CD8-positive, alpha-beta memory T cell (primary cell): ENCODE measurements around the gene TLX1. TPM values are rescaled to one million over a fixed set of nuclear protein-coding genes. Genes with fewer than 3 reads are reported as not detected.
A peak's percentile ranks its signal among the peaks of the same experiment; 100 is the strongest.

ENCODE experiments used
- CTCF ChIA-PET: fragments of 350-600 bp; sonication (Branson Sonifier 250); formaldehyde crosslinking; loops from one replicate; lab custom pipeline; 2021; ENCODE audit warnings: antibody characterized with exemption; lab: Charles Lee
- POLR2A ChIA-PET: fragments of 350-600 bp; sonication (Branson Sonifier 250); formaldehyde crosslinking; loops from one replicate; lab custom pipeline; 2021; ENCODE audit warnings: antibody characterized with exemption; lab: Charles Lee
- DNase-seq, 5 donors: peaks; one replicate each; pipeline versions ENCODE4 v3.0.0 to v3.0.0-alpha.2; 2020 to 2022; ENCODE audit warnings: mixed read lengths in 1 of 5
- H3K27ac ChIP-seq: one replicate; pipeline ENCODE4 v1.7.0; 2013; ENCODE audit warnings: low read depth, mild to moderate bottlenecking, low read length, moderate library complexity
- H3K27me3 ChIP-seq: 2 replicates; pipeline ENCODE4 v1.7.0; 2013; ENCODE audit warnings: low read length, mild to moderate bottlenecking; ENCODE audit not compliant: insufficient read depth, poor library complexity, severe bottlenecking
- H3K36me3 ChIP-seq: 2 replicates; pipeline ENCODE4 v1.7.0; 2013; ENCODE audit warnings: mild to moderate bottlenecking, low read length, moderate library complexity; ENCODE audit not compliant: insufficient read depth
- H3K4me1 ChIP-seq: 2 replicates; pipeline ENCODE4 v1.7.0; 2013; ENCODE audit warnings: mild to moderate bottlenecking, low read length, moderate library complexity; ENCODE audit not compliant: insufficient read depth
- H3K4me3 ChIP-seq: 2 replicates; pipeline ENCODE4 v1.7.0; 2013; ENCODE audit warnings: mild to moderate bottlenecking, low read length
- H3K9me3 ChIP-seq: 2 replicates; pipeline ENCODE4 v1.7.0; 2013; ENCODE audit warnings: mild to moderate bottlenecking, low read length
- H3K27ac Mint-ChIP-seq, 8 donors: one replicate each; pipeline ENCODE4 v1.8.0; 2020 to 2021; ENCODE audit warnings: mixed read lengths in 8 of 8, mild to moderate bottlenecking in 6 of 8, inconsistent platforms in 3 of 8, moderate library complexity in 3 of 8
- H3K27me3 Mint-ChIP-seq, 2 donors: one replicate each; pipeline ENCODE4 v1.8.0; 2020 to 2021; ENCODE audit warnings: mixed read lengths in 2 of 2, mild to moderate bottlenecking in 1 of 2, moderate library complexity in 1 of 2
- H3K36me3 Mint-ChIP-seq, 3 donors: one replicate each; pipeline ENCODE4 v1.8.0; 2020 to 2021; ENCODE audit warnings: mixed read lengths in 3 of 3, inconsistent platforms in 1 of 3, mild to moderate bottlenecking in 1 of 3
- H3K4me1 Mint-ChIP-seq, 3 donors: one replicate each; pipeline ENCODE4 v1.8.0; 2020 to 2021; ENCODE audit warnings: mixed read lengths in 3 of 3, inconsistent platforms in 1 of 3, mild to moderate bottlenecking in 1 of 3
- H3K4me3 Mint-ChIP-seq, 7 donors: one replicate each; pipeline ENCODE4 v1.8.0; 2020 to 2021; ENCODE audit warnings: mixed read lengths in 7 of 7, mild to moderate bottlenecking in 6 of 7, moderate library complexity in 4 of 7, inconsistent platforms in 2 of 7
- H3K9me3 Mint-ChIP-seq, 5 donors: one replicate each; pipeline ENCODE4 v1.8.0; 2020 to 2022; ENCODE audit warnings: mixed read lengths in 5 of 5, mild to moderate bottlenecking in 3 of 5, moderate library complexity in 2 of 5, inconsistent platforms in 1 of 5
- polyA plus RNA-seq: library from polyadenylated mRNA; unstranded; fragments of 300-500 nt; fragmentation: Illumina TruSeq; gene quantifications from one replicate; pipeline ENCODE4 v1.2.3, GENCODE V29; 2021
- total RNA-seq, 2 experiments: library from RNA; stranded (reverse); gene quantifications; one replicate each; pipeline ENCODE4 v1.2.3, GENCODE V29; 2021

The TLX1 gene
- total and polyA plus RNA-seq, 3 experiments from 2014 or later: not detected

DNA sequence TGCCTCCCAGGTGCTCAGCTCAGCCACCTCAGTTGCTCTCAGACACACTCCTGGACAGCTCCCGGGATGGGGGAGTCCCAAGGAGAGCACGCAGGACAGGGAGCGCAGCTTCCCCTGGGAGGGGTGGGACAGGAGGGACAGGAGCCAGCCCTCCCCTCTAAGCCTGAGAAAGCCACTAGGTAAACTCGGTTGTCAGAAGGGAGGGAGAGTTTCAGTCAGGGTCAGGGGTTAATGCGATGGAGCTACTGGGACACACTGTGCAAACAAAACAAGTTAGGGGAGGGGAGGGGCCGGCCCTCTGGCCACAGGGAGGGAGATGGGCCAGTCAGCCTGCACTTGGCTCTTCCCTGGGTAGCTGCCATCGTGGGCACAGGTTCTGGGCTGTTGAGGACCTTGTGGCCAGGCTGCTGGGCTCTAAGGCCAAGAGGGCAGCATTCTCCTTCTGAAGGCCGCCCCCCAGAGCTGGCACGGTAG is 38.2 kb upstream of the TLX1 start:
- DNase-seq: no peak
- POLR2A ChIA-PET: no interaction called here
- H3K4me3 ChIP-seq: no peak overlapping the region
- Mint-ChIP-seq H3K4me1 (no peaks in the 10 kb centered on the region), H3K27me3 (peaks cover 46 to 75% of the 10 kb centered on the region in 2 donors), H3K4me3 (no peak overlapping the region), H3K36me3 (no peaks in the 10 kb centered on the region), H3K9me3 (no peaks in the 10 kb centered on the region), H3K27ac (no peak overlapping the region)
- peaks cover 3% of the 10 kb centered on the region for H3K27me3 ChIP-seq
- H3K27ac ChIP-seq: no peak overlapping the region
- H3K4me1 ChIP-seq: no peaks in the 10 kb centered on the region
- CTCF ChIA-PET: interaction anchor here (0.9 to 13.4 kb wide), 3 partner anchors 9 to 93 kb away, joined by 3 to 287 read pairs (median 11); partner anchors contain the start of gene LZTS2
- H3K9me3 ChIP-seq: no peaks in the 10 kb centered on the region
- H3K36me3 ChIP-seq: no peaks in the 10 kb centered on the region

DNA sequence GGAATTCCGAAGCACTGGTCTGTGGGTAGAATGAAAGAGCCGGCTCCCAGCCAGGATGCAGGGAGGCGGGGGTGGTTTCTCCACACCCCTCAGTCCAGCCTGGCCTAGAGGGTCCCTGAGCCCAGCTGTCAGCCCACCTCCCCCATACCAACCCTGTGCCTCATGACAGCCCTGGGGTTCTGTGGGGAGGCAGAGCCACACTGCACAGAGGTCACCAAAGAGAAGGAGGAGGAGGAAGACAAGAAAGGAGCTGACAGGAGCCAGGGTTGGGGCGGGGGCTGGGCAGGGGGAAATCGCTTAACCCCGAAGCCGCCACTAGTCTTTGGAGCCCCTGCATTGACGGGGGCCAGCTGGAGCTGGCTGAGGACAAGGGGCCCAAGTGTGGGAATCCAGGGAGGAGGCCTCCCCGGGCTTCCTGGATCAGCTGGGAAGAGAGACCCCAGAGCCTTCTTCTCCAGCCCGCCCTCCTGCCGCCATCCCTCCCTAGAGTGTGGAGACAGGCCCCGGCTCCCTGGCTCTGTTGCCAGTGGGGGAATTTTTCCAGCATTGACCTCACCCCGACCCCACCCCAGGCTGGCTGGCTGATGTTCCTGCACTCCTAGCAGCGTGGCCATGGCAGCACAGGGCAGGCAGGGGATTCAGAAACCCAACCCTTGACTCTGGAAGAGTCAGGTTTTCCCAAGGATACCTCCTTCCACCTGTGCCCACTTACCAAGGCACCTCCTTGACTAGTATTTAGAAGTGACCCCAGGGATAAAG is 36.8 kb upstream of the TLX1 start:
- Histone ChIP-seq H3K4me1 (no peaks in the 10 kb centered on the region), H3K27me3 (no peaks in the 10 kb centered on the region), H3K4me3 (no peak overlapping the region), H3K36me3 (no peaks in the 10 kb centered on the region), H3K9me3 (no peaks in the 10 kb centered on the region), H3K27ac (no peak overlapping the region)
- POLR2A ChIA-PET: no interaction called here
- Mint-ChIP-seq H3K27me3 (peaks cover 40 to 70% of the 10 kb centered on the region in 2 donors), H3K36me3 (no peaks in the 10 kb centered on the region), H3K4me3 (no peak overlapping the region), H3K4me1 (no peaks in the 10 kb centered on the region), H3K9me3 (no peaks in the 10 kb centered on the region), H3K27ac (peak overlapping the region in 1 of 8 donors; percentile 4)
- DNase-seq: no peak
- CTCF ChIA-PET: interaction anchor here (1.2 to 13.4 kb wide), 6 partner anchors 10 to 49 kb away, joined by 3 to 287 read pairs (median 10); no protein-coding TSS in a partner anchor

DNA sequence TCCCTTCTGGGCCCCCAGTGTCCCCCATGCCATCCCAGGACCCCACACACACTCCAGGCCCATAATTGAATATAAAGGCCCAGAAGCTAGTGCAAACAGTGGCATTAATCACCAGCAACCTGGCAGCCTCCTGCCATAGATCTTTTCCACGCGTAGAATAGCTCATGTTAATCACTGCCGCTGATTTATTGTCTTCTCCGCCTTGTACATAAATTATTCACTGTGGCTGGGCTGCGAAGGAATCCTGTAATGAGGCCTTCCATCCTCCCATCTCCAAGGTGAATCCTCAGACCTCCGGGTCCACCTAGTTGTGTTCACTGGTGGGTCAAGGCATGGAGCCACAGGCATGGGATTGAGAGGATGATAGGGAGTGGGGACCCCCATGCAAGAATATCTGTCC is 36.1 kb upstream of the TLX1 start:
- Mint-ChIP-seq H3K4me1 (no peaks in the 10 kb centered on the region), H3K9me3 (no peaks in the 10 kb centered on the region), H3K4me3 (peak overlapping the region in 1 of 7 donors; percentile 27), H3K36me3 (no peaks in the 10 kb centered on the region), H3K27ac (peak overlapping the region in 1 of 8 donors; percentile 4), H3K27me3 (peaks cover 40 to 75% of the 10 kb centered on the region in 2 donors)
- Histone ChIP-seq H3K4me1 (no peaks in the 10 kb centered on the region), H3K9me3 (no peaks in the 10 kb centered on the region), H3K36me3 (no peaks in the 10 kb centered on the region), H3K27ac (no peak overlapping the region), H3K4me3 (no peak overlapping the region), H3K27me3 (no peaks in the 10 kb centered on the region)
- POLR2A ChIA-PET: interaction anchor here (1.8 kb wide), 1 partner anchor 46 kb away, joined by 10 read pairs; no protein-coding TSS in a partner anchor
- CTCF ChIA-PET: interaction anchor here (1.0 to 13.4 kb wide), 11 partner anchors 10 to 67 kb away, joined by 3 to 287 read pairs (median 5); no protein-coding TSS in a partner anchor
- no peak for DNase-seq

DNA sequence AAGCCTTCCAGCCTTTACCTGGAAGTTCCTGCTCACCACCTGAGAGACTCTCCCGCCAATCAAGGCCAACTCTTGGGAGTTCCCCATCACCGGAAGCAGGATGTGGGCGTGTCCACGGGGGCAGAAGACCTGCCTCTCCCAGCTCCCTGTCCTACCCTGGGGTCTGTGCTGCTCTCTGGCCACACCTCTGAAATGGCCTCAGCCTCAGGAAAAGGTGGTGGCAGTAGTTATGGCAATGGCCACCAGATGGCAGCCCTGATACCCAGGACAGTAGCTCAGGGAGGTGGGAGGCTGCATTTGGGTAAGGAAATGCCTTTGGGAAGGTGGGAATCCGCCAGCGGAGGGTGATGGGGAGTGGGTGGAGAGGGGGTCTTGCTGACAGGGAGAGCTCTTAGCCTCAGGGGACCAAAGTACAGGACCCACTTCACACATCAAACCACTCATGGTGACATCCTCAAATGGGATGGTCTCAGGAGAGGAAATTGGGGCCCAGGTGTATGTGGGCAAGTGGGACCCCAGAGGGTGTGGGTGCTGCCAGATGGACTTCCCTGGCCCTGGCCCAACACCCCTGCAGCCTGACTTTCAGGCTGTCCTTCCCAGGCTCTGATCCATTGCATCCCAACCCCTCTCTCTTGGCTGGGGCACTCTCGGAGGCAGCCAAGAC is 35.4 kb upstream of the TLX1 start:
- Histone ChIP-seq H3K9me3 (no peaks in the 10 kb centered on the region), H3K27ac (no peak overlapping the region), H3K4me1 (no peaks in the 10 kb centered on the region), H3K36me3 (no peaks in the 10 kb centered on the region), H3K27me3 (no peaks in the 10 kb centered on the region), H3K4me3 (no peak overlapping the region)
- H3K27me3 Mint-ChIP-seq: peaks cover 38 to 75% of the 10 kb centered on the region in 2 donors
- ChIA-PET CTCF (interaction anchor here (0.6 to 13.4 kb wide), 15 partner anchors 11 to 66 kb away, joined by 3 to 287 read pairs (median 4); no protein-coding TSS in a partner anchor), POLR2A (interaction anchor here (1.8 kb wide), 1 partner anchor 46 kb away, joined by 10 read pairs; no protein-coding TSS in a partner anchor)
- no peak overlapping the region for H3K27ac Mint-ChIP-seq
- DNase-seq: peak; percentile 46 to 69 (median 52)
- H3K4me1 Mint-ChIP-seq: no peaks in the 10 kb centered on the region
- H3K4me3 Mint-ChIP-seq: no peak overlapping the region
- H3K36me3 Mint-ChIP-seq: no peaks in the 10 kb centered on the region
- H3K9me3 Mint-ChIP-seq: no peaks in the 10 kb centered on the region

GRCh38 chr10:101096378-101096777 is 34.7 kb upstream of the TLX1 start:
- Mint-ChIP-seq H3K4me3 (no peak overlapping the region), H3K9me3 (no peaks in the 10 kb centered on the region), H3K4me1 (no peaks in the 10 kb centered on the region), H3K27ac (no peak overlapping the region), H3K36me3 (no peaks in the 10 kb centered on the region), H3K27me3 (peaks cover 39 to 71% of the 10 kb centered on the region in 2 donors)
- Histone ChIP-seq H3K4me1 (no peaks in the 10 kb centered on the region), H3K9me3 (no peaks in the 10 kb centered on the region), H3K27ac (no peak overlapping the region), H3K36me3 (no peaks in the 10 kb centered on the region), H3K27me3 (no peaks in the 10 kb centered on the region), H3K4me3 (no peak overlapping the region)
- ChIA-PET CTCF (interaction anchor here (0.6 to 13.4 kb wide), 11 partner anchors 10 to 56 kb away, joined by 3 to 287 read pairs (median 5); no protein-coding TSS in a partner anchor), POLR2A (interaction anchor here (1.8 kb wide), 1 partner anchor 45 kb away, joined by 10 read pairs; no protein-coding TSS in a partner anchor)
- no peak for DNase-seq

- no peaks in the 10 kb centered on the region for H3K4me1 ChIP-seq
- H3K27ac Mint-ChIP-seq: no peak overlapping the region
- H3K27ac ChIP-seq: no peak overlapping the region
- H3K4me3 Mint-ChIP-seq: no peak overlapping the region
- H3K9me3 ChIP-seq: no peaks in the 10 kb centered on the region
- no peaks in the 10 kb centered on the region for H3K36me3 Mint-ChIP-seq
- no peaks in the 10 kb centered on the region for H3K36me3 ChIP-seq
- no peaks in the 10 kb centered on the region for H3K9me3 Mint-ChIP-seq
- no peak overlapping the region for H3K4me3 ChIP-seq
- H3K27me3 Mint-ChIP-seq: peaks cover 33 to 67% of the 10 kb centered on the region in 2 donors
- POLR2A ChIA-PET: no interaction called here
- H3K27me3 ChIP-seq: peaks cover 3% of the 10 kb centered on the region
- CTCF ChIA-PET: interaction anchor here (1.2 to 13.4 kb wide), 4 partner anchors 9 to 46 kb away, joined by 3 to 287 read pairs (median 12); no protein-coding TSS in a partner anchor
- DNase-seq: no peak
- H3K4me1 Mint-ChIP-seq: no peaks in the 10 kb centered on the region
Observed at GRCh38 chr10:101097881-101098280, 33.2 kb upstream of the TLX1 start.

- ChIA-PET POLR2A (no interaction called here), CTCF (interaction anchor here (1.7 to 13.4 kb wide), 2 partner anchors 32 to 43 kb away, joined by 3 to 287 read pairs; no protein-coding TSS in a partner anchor)
- Histone ChIP-seq H3K4me1 (no peaks in the 10 kb centered on the region), H3K4me3 (no peak overlapping the region), H3K27me3 (peaks cover 3% of the 10 kb centered on the region), H3K27ac (no peak overlapping the region), H3K36me3 (no peaks in the 10 kb centered on the region), H3K9me3 (no peaks in the 10 kb centered on the region)
- no peak for DNase-seq
- H3K27me3 Mint-ChIP-seq: peaks cover 27 to 63% of the 10 kb centered on the region in 2 donors
- H3K4me3 Mint-ChIP-seq: no peak overlapping the region
- H3K4me1 Mint-ChIP-seq: no peaks in the 10 kb centered on the region
- H3K36me3 Mint-ChIP-seq: no peaks in the 10 kb centered on the region
- H3K9me3 Mint-ChIP-seq: no peaks in the 10 kb centered on the region
- no peak overlapping the region for H3K27ac Mint-ChIP-seq
Observed at GRCh38 chr10:101099901-101100300, 31.2 kb upstream of the TLX1 start.
